Measurements from ENCODE around the gene SERPINH1.

The SERPINH1 gene

DNA sequence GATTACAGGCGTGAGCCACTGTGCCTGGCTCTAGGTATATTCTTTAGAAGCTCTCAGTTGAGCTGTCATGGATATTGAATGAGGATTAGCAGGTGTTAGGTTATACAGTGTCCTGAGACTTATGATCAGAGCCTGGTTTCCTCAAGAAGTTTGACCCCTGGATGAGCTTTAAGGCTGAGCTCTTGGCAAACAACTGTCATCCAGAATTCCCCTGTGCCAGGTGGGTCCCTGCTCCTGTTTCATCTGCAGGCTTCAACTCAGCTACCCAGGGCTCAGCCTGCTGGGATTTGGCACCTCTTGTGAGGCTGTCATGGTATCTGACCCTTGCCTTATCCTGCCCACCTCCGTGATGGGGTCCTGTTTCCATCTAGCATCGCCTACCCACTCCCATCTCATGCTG is 24.3 kb downstream of the SERPINH1 start:
- H3K4me3 ChIP-seq (ENCODE audit: low read depth, low read length) = no peak overlapping the region
- no peaks in the 10 kb centered on the region for H3K27me3 ChIP-seq
- peaks cover 7% of the 10 kb centered on the region; the same call in 1 of the 2 replicates for H3K4me1 ChIP-seq
- no peaks in the 10 kb centered on the region for H3K36me3 ChIP-seq
- DNase-seq = no peak
- TF ChIP-seq, protein P1, sequence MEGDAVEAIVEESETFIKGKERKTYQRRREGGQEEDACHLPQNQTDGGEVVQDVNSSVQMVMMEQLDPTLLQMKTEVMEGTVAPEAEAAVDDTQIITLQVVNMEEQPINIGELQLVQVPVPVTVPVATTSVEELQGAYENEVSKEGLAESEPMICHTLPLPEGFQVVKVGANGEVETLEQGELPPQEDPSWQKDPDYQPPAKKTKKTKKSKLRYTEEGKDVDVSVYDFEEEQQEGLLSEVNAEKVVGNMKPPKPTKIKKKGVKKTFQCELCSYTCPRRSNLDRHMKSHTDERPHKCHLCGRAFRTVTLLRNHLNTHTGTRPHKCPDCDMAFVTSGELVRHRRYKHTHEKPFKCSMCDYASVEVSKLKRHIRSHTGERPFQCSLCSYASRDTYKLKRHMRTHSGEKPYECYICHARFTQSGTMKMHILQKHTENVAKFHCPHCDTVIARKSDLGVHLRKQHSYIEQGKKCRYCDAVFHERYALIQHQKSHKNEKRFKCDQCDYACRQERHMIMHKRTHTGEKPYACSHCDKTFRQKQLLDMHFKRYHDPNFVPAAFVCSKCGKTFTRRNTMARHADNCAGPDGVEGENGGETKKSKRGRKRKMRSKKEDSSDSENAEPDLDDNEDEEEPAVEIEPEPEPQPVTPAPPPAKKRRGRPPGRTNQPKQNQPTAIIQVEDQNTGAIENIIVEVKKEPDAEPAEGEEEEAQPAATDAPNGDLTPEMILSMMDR (IDR thresholded peaks at IDR 0.05; ENCODE audit: low read depth, low read length) = no peak
- H3K9me3 ChIP-seq = no peaks in the 10 kb centered on the region

DNA sequence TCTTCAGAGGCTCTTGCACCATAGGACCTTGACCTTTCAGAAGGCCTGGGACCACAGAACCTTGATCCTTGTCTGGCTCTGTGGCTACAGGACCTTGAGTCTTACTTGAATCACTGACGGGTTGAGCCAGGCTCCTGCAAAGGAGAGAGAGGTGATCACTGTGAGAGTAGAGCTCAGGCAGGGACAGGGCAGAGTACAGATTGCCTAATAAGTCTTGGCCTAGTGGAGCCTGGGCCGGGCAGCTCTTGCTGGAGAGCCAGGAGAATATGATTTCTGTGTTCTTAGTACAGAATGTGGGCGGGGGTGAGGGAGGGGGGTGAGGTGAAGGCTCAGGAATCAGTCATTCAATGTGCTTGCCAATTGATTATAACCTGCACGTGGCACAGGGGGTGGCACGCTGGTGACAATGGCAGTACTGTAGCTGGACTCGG is 26.0 kb downstream of the SERPINH1 start:
- DNase-seq = no peak
- Histone ChIP-seq H3K4me3 (ENCODE audit: low read depth, low read length) (no peak overlapping the region), H3K9me3 (no peaks in the 10 kb centered on the region), H3K4me1 (peaks cover 3% of the 10 kb centered on the region; the same call in 1 of the 2 replicates), H3K36me3 (no peaks in the 10 kb centered on the region), H3K27me3 (no peaks in the 10 kb centered on the region)
- TF ChIP-seq, protein P1 (IDR thresholded peaks at IDR 0.05; ENCODE audit: low read depth, low read length) = no peak

DNA sequence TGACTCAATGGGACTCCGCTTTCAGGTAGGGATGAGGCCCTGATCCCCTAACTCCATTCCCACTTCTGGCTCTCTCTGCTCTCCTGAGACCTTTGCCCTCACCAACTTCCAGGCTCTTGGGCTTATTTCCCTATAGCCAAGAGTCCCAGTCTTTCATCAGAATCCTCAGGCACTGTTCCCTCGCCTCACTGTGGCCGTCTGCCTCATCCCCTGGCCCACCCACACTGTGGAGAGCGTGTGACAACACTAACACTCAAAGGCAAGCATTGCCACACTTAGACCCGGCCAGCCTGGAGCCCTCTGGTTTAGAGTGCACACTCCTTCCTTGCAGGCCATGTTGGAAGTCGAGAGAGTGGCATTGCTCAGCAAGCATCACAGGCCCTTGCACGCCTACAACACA is 27.0 kb downstream of the SERPINH1 start:
- no peaks in the 10 kb centered on the region for H3K9me3 ChIP-seq
- peaks cover 2% of the 10 kb centered on the region; the same call in 1 of the 2 replicates for H3K4me1 ChIP-seq
- H3K27me3 ChIP-seq = no peaks in the 10 kb centered on the region
- no peaks in the 10 kb centered on the region for H3K36me3 ChIP-seq
- DNase-seq = no peak
- no peak overlapping the region for H3K4me3 ChIP-seq (ENCODE audit: low read depth, low read length)
- TF ChIP-seq, protein P1 (IDR thresholded peaks at IDR 0.05; ENCODE audit: low read depth, low read length) = no peak

DNA sequence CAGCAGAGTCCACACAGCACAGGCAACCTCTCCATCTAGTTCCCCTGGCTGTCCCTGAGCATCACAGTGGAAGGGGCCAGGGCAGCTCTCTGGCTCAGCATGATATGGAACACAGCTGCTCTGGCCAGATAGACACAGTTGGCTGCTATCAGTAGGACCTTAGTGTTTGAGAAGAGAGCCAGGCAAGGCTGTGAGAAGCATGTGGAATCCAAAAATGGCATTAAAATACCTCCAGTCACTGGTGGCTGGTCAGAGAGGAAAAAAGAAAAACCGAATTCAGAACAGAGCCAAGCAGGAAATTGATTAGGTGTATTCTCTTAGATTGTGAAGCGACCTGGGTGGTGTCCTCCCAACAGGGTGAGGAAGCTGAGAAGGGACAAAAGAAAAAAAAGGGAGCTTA is 27.9 kb downstream of the SERPINH1 start:
- no peaks in the 10 kb centered on the region for H3K27me3 ChIP-seq
- TF ChIP-seq, protein P1 (IDR thresholded peaks at IDR 0.05; ENCODE audit: low read depth, low read length) = no peak
- H3K4me1 ChIP-seq = no peaks in the 10 kb centered on the region
- DNase-seq = no peak
- no peaks in the 10 kb centered on the region for H3K36me3 ChIP-seq
- no peak overlapping the region for H3K4me3 ChIP-seq (ENCODE audit: low read depth, low read length)
- no peaks in the 10 kb centered on the region for H3K9me3 ChIP-seq

DNA sequence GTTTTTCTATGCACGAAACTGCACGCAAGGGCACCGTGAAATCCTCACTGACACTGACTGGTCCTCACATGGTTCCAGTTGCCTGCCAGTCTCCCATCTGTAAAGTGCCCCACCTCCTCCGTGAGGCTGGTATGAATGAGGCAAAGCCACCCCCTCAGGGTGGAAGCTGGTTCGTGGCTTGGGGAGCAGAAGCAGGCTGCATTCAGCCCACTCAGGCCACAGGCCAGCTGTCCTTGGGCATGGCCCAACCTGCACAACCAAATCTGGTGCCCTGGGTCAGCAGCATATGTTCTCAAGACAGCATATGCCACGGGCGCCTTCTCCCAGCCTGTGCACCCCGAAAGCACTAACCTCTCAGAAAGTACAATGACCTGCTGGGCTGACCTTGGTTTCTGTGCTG is 29.3 kb downstream of the SERPINH1 start:
- H3K9me3 ChIP-seq = no peaks in the 10 kb centered on the region
- no peaks in the 10 kb centered on the region for H3K27me3 ChIP-seq
- H3K4me3 ChIP-seq (ENCODE audit: low read depth, low read length) = no peak overlapping the region
- TF ChIP-seq, protein P1 (IDR thresholded peaks at IDR 0.05; ENCODE audit: low read depth, low read length) = no peak
- DNase-seq = no peak
- no peaks in the 10 kb centered on the region for H3K36me3 ChIP-seq
- no peaks in the 10 kb centered on the region for H3K4me1 ChIP-seq

DNA sequence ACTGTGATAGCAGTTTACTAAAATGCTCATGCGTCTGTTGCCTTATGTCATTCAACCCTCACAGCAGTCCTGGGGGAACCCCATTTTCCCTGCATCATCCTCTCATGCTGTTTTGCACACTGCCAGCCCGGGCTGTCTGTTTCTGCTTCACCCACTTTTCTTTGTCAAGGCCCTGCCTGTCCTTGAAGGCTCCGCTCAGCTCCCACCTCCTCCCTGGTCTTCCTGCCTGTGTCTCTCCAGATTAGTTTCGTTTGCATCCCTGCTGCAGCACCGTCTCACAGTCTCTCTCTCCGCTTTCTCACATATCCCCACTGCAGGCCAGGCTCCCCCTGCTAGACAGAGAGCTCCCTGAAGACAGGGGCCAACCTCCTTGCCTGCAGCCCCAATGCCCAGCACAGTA is 29.9 kb downstream of the SERPINH1 start:
- TF ChIP-seq, protein P1 (IDR thresholded peaks at IDR 0.05; ENCODE audit: low read depth, low read length) = no peak

More for the DNA sequence above, 29.9 kb downstream of the SERPINH1 start:
- H3K4me1 ChIP-seq = no peaks in the 10 kb centered on the region
- H3K4me3 ChIP-seq (ENCODE audit: low read depth, low read length) = no peak overlapping the region
- H3K9me3 ChIP-seq = no peaks in the 10 kb centered on the region
- H3K27me3 ChIP-seq = no peaks in the 10 kb centered on the region
- no peak for DNase-seq
- no peaks in the 10 kb centered on the region for H3K36me3 ChIP-seq
